Astrocyte (in vitro differentiated cells and primary cell): Measurements from ENCODE around the gene GLT1D1. TPM values are rescaled to one million over a fixed set of nuclear protein-coding genes. Genes with fewer than 3 reads are reported as not detected.

Experiments used
- DNase-seq: peaks from one replicate; pipeline ENCODE4 v3.0.0-alpha.2; 2010; ENCODE audit warnings: low read depth
- FAIRE-seq: peaks from 2 replicates; lab custom pipeline; 2011; peaks lifted over from hg19 to GRCh38; lab: Jason Lieb, UNC
- H2AFZ ChIP-seq: 2 replicates; pipeline ENCODE4 v1.6.0; 2012; ENCODE audit warnings: low read depth, low read length, inconsistent platforms
- H3K27ac ChIP-seq: 2 replicates; pipeline ENCODE4 v1.5.1; 2011; ENCODE audit warnings: low read depth, low read length, inconsistent platforms
- H3K27me3 ChIP-seq: 2 replicates; pipeline ENCODE4 v1.6.0; 2011; ENCODE audit warnings: low read length, inconsistent platforms; ENCODE audit not compliant: insufficient read depth
- H3K36me3 ChIP-seq: 2 replicates; pipeline ENCODE4 v1.5.1; 2011; ENCODE audit warnings: low read length, inconsistent platforms; ENCODE audit not compliant: insufficient read depth
- H3K4me1 ChIP-seq: 2 replicates; pipeline ENCODE4 v1.5.1; 2011; ENCODE audit warnings: low read length, inconsistent platforms; ENCODE audit not compliant: insufficient read depth
- H3K4me2 ChIP-seq: 2 replicates; pipeline ENCODE4 v1.6.0; 2012; ENCODE audit warnings: low read length, inconsistent platforms
- H3K4me3 ChIP-seq: 2 replicates; pipeline ENCODE4 v1.5.1; 2011; ENCODE audit warnings: low read depth, mild to moderate bottlenecking, low read length, inconsistent platforms; ENCODE audit not compliant: insufficient read depth
- H3K79me2 ChIP-seq: 2 replicates; pipeline ENCODE4 v1.6.0; 2012; ENCODE audit warnings: mild to moderate bottlenecking, low read length, inconsistent platforms; ENCODE audit not compliant: insufficient read depth
- H3K9ac ChIP-seq: 2 replicates; pipeline ENCODE4 v1.6.0; 2012; ENCODE audit warnings: mild to moderate bottlenecking, low read length, inconsistent platforms
- H3K9me3 ChIP-seq: 2 replicates; pipeline ENCODE4 v1.5.1; 2012; ENCODE audit warnings: low read depth, mild to moderate bottlenecking, low read length, inconsistent platforms; ENCODE audit not compliant: insufficient read depth
- H4K20me1 ChIP-seq: 2 replicates; pipeline ENCODE4 v1.6.0; 2012; ENCODE audit warnings: low read length, inconsistent platforms; ENCODE audit not compliant: insufficient read depth
- H3K27ac Mint-ChIP-seq: one replicate; pipeline ENCODE4 v1.8.0; 2021; ENCODE audit warnings: mild to moderate bottlenecking, mixed read lengths; ENCODE audit not compliant: unreplicated experiment
- H3K27me3 Mint-ChIP-seq: one replicate; pipeline ENCODE4 v1.8.0; 2021; ENCODE audit warnings: low read depth, mixed read lengths; ENCODE audit not compliant: unreplicated experiment
- H3K36me3 Mint-ChIP-seq: one replicate; pipeline ENCODE4 v1.8.0; 2021; ENCODE audit warnings: low read depth, mixed read lengths; ENCODE audit not compliant: unreplicated experiment
- H3K4me1 Mint-ChIP-seq: one replicate; pipeline ENCODE4 v1.8.0; 2021; ENCODE audit warnings: low read depth, mixed read lengths; ENCODE audit not compliant: unreplicated experiment
- H3K4me3 Mint-ChIP-seq: one replicate; pipeline ENCODE4 v1.8.0; 2021; ENCODE audit warnings: mild to moderate bottlenecking, moderate library complexity, mixed read lengths; ENCODE audit not compliant: unreplicated experiment
- H3K9me3 Mint-ChIP-seq: one replicate; pipeline ENCODE4 v1.8.0; 2021; ENCODE audit warnings: mild to moderate bottlenecking, mixed read lengths; ENCODE audit not compliant: unreplicated experiment
- EZH2 ChIP-seq: IDR thresholded peaks from 2 replicates; pipeline ENCODE4 v1.6.1; 2012; ENCODE audit warnings: mild to moderate bottlenecking, low read length, inconsistent platforms; ENCODE audit not compliant: insufficient read depth
- total RNA-seq: library from RNA; stranded (reverse); gene quantifications from 2 replicates; pipeline ENCODE4 v1.2.1, GENCODE V29; 2021
- TF ChIP-seq, protein P1 (sequence below): IDR thresholded peaks from 2 replicates; pipeline ENCODE4 v1.5.1; 2011; ENCODE audit warnings: low read depth, mild to moderate bottlenecking, inconsistent platforms, low read length, moderate library complexity; ENCODE audit not compliant: insufficient read depth

Gene GLT1D1
- total RNA-seq, 1 donor from 2014 or later, result 0.16 TPM

DNA sequence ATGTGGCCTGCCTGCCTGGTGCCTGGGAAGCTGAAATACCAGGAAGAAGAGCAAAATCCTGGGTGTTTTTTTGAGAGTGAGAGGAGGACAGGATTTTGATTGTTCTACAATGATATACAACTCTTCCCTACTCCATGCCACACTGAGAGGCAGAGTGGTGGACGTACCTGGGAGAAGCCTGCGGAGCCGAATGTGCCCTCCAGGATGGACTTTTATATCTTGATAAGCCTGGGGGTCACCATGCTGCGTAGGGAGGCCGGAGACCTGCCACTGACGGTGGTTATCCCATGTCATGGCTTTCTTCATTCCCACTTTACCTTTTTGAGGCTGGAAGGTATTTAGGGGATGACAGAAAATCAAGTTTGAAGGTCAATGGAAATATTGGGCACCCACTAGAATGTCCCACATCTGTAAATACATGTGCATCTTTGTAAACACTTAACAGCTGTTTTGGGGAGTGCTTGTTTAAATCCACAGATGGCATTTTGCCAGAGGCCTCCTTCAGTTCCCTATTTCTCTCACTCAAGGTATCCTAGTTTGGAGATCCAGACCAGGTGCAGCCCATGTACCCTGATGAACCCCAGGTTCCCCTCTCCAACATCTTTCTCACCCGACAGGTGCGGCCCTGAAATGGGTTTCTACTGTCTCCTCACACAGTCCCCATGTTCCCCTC lies 1.1 kb upstream of the GLT1D1 start:
- no peak overlapping the region for H3K4me3 ChIP-seq

DNA sequence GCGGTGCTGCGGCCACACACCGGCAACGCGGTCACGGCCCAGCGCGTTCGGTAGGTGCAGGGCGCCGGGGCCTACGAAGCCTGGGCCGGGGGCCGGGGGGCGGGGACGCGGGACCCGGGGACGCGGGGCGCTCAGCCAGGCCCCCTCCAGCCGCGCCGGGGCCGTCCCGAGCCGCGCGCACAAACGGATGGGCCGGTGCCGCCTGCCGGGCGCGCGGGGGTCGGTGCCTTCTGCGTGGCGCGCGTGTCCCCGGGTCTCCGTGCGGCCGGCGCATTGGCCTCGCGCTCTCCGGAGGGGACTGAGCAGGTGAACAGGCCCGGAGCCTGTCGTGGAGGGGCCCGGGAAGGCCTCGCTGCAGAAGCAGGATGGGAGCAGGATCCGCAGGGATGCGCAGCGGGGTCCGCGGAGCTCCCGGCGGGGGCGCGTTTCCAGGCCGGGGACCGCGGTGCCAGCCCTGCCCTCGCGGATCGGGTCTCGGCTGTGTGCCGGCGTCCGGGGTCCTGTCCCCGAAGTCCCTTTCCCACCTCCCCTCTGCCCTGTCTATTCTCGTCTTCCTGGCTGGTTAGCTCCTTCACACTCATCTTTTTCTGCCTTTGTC lies 421 bp downstream of the GLT1D1 start:
- Histone ChIP-seq H3K4me2 (peak overlapping the region; percentile 30), H3K36me3 (no peaks in the 10 kb centered on the region), H3K4me1 (no peaks in the 10 kb centered on the region), H3K79me2 (no peaks in the 10 kb centered on the region), H4K20me1 (no peaks in the 10 kb centered on the region), H3K27me3 (peaks cover 3% of the 10 kb centered on the region), H3K4me3 (no peak overlapping the region), H3K9me3 (no peaks in the 10 kb centered on the region), H3K9ac (no peak overlapping the region), H2AFZ (no peak overlapping the region), H3K27ac (no peak overlapping the region)
- FAIRE-seq (no peak), DNase-seq (no peak)
- peaks cover 10% of the 10 kb centered on the region for H3K27me3 Mint-ChIP-seq
- TF ChIP-seq, protein P1, sequence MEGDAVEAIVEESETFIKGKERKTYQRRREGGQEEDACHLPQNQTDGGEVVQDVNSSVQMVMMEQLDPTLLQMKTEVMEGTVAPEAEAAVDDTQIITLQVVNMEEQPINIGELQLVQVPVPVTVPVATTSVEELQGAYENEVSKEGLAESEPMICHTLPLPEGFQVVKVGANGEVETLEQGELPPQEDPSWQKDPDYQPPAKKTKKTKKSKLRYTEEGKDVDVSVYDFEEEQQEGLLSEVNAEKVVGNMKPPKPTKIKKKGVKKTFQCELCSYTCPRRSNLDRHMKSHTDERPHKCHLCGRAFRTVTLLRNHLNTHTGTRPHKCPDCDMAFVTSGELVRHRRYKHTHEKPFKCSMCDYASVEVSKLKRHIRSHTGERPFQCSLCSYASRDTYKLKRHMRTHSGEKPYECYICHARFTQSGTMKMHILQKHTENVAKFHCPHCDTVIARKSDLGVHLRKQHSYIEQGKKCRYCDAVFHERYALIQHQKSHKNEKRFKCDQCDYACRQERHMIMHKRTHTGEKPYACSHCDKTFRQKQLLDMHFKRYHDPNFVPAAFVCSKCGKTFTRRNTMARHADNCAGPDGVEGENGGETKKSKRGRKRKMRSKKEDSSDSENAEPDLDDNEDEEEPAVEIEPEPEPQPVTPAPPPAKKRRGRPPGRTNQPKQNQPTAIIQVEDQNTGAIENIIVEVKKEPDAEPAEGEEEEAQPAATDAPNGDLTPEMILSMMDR, result no peak
- no peak for TF ChIP-seq EZH2
- H3K27ac Mint-ChIP-seq, result no peak overlapping the region
- H3K9me3 Mint-ChIP-seq, result peaks cover 7% of the 10 kb centered on the region
- H3K4me1 Mint-ChIP-seq, result no peaks in the 10 kb centered on the region
- H3K4me3 Mint-ChIP-seq, result no peak overlapping the region
- no peaks in the 10 kb centered on the region for H3K36me3 Mint-ChIP-seq

More for the DNA sequence above, 1.1 kb upstream of the GLT1D1 start:
- Mint-ChIP-seq H3K4me1 (no peaks in the 10 kb centered on the region), H3K27me3 (peaks cover 10% of the 10 kb centered on the region), H3K27ac (no peak overlapping the region), H3K4me3 (no peak overlapping the region), H3K36me3 (no peaks in the 10 kb centered on the region), H3K9me3 (peaks cover 5% of the 10 kb centered on the region)
- no peaks in the 10 kb centered on the region for H3K36me3 ChIP-seq
- no peak overlapping the region for H3K9ac ChIP-seq
- FAIRE-seq (no peak), DNase-seq (no peak)
- H3K4me1 ChIP-seq, result no peaks in the 10 kb centered on the region
- H4K20me1 ChIP-seq, result no peaks in the 10 kb centered on the region
- H3K79me2 ChIP-seq, result no peaks in the 10 kb centered on the region
- H3K9me3 ChIP-seq, result no peaks in the 10 kb centered on the region
- H3K27ac ChIP-seq, result no peak overlapping the region
- peaks cover 3% of the 10 kb centered on the region for H3K27me3 ChIP-seq
- no peak overlapping the region for H3K4me2 ChIP-seq
- no peak overlapping the region for H2AFZ ChIP-seq
- no peak for TF ChIP-seq EZH2
- TF ChIP-seq, protein P1, result no peak
